ENCODE data around the gene TTC39B. TPM values are rescaled to one million over a fixed set of nuclear protein-coding genes. Genes with fewer than 3 reads are reported as not detected.

The TTC39B gene
- total RNA-seq, 2 experiments from 2014 or later: 0.06 TPM; not detected in 1

DNA sequence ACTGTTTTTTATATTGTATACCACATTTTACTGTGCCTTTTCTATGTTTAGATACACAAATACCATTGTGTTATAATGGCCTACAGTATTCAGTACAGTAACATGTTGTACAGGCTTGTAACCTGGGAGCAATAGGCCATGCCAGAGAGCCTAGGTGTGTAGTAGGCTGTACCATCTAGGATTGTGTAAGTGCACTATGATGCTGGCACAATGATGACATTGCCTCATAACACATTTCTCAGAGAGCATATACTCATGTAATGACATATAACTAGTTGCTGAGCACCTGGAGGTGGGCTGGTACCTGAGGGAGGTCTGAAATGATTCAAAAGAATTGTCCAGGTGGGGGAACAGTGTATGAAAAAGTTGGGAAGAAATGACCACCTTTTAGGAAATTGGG lies 13.9 kb downstream of the TTC39B start:
- intact Hi-C loops (cut with micrococcal nuclease; ENCODE audit: unreplicated experiment): no loop called here
- Histone ChIP-seq H3K9me2 (ENCODE audit: insufficient read depth, low read length) (no peaks in the 10 kb centered on the region), H3K4me1 (ENCODE audit: insufficient read depth, low read length, poor library complexity, severe bottlenecking) (no peaks in the 10 kb centered on the region), H3K4me3 (ENCODE audit: low read depth, low read length, poor library complexity, severe bottlenecking) (no peak overlapping the region), H3K4me2 (ENCODE audit: low read length) (no peak overlapping the region), H3K9me3 (ENCODE audit: low read length) (no peaks in the 10 kb centered on the region), H2AFZ (ENCODE audit: low read length) (no peak overlapping the region), H3K27ac (ENCODE audit: low read depth, low read length, poor library complexity, severe bottlenecking) (no peak overlapping the region), H4K20me1 (ENCODE audit: insufficient read depth, low read length) (no peaks in the 10 kb centered on the region), H3K36me3 (ENCODE audit: insufficient read depth, low read length) (no peaks in the 10 kb centered on the region), H3K79me2 (ENCODE audit: insufficient read depth, low read depth, low read length) (no peaks in the 10 kb centered on the region)
- ChIA-PET POLR2A (interaction anchor here (0.6 to 1.0 kb wide), 3 partner anchors 11 to 50 kb away, joined by 3 read pairs; no protein-coding TSS in a partner anchor), CTCF (ENCODE audit: unreplicated experiment) (no interaction called here)
- TF ChIP-seq, protein P1, sequence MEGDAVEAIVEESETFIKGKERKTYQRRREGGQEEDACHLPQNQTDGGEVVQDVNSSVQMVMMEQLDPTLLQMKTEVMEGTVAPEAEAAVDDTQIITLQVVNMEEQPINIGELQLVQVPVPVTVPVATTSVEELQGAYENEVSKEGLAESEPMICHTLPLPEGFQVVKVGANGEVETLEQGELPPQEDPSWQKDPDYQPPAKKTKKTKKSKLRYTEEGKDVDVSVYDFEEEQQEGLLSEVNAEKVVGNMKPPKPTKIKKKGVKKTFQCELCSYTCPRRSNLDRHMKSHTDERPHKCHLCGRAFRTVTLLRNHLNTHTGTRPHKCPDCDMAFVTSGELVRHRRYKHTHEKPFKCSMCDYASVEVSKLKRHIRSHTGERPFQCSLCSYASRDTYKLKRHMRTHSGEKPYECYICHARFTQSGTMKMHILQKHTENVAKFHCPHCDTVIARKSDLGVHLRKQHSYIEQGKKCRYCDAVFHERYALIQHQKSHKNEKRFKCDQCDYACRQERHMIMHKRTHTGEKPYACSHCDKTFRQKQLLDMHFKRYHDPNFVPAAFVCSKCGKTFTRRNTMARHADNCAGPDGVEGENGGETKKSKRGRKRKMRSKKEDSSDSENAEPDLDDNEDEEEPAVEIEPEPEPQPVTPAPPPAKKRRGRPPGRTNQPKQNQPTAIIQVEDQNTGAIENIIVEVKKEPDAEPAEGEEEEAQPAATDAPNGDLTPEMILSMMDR (conservative IDR thresholded peaks at IDR 0.05; ENCODE audit: low read length): no peak
- no peak for TF ChIP-seq EZH2phosphoT487 (IDR thresholded peaks at IDR 0.05; ENCODE audit: borderline replicate concordance, low read depth, low read length)
- DNase-seq (ENCODE audit: low spot score): no peak
- BruUV-seq (replicated peaks): no TSS peak

DNA sequence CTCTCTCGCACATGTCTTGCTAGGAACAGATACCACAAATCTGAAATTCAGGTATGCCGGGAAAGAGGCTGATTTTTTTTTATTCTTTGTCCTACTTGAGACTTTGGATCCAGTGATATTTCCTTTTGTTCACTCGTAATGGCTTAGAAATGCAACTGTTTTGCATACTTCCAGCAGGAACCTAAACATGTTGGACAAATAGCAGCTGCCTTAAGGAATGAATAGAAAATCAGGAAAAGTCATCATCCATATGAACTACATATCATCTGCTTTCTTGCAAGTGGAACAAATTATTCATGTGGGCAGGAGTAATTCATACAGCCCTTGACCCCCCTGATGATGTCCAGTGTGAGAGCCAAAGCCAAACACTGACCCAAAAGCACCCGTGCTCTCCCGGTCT lies 17.4 kb downstream of the TTC39B start:
- Histone ChIP-seq H3K27ac (ENCODE audit: low read depth, low read length, poor library complexity, severe bottlenecking) (no peak overlapping the region), H3K4me2 (ENCODE audit: low read length) (no peak overlapping the region), H3K9me3 (ENCODE audit: low read length) (no peaks in the 10 kb centered on the region), H3K36me3 (ENCODE audit: insufficient read depth, low read length) (no peaks in the 10 kb centered on the region), H3K4me3 (ENCODE audit: low read depth, low read length, poor library complexity, severe bottlenecking) (no peak overlapping the region), H4K20me1 (ENCODE audit: insufficient read depth, low read length) (no peaks in the 10 kb centered on the region), H3K79me2 (ENCODE audit: insufficient read depth, low read depth, low read length) (no peaks in the 10 kb centered on the region), H2AFZ (ENCODE audit: low read length) (no peak overlapping the region), H3K9me2 (ENCODE audit: insufficient read depth, low read length) (no peaks in the 10 kb centered on the region), H3K4me1 (ENCODE audit: insufficient read depth, low read length, poor library complexity, severe bottlenecking) (no peaks in the 10 kb centered on the region)
- intact Hi-C loops (cut with micrococcal nuclease; ENCODE audit: unreplicated experiment): no loop called here
- POLR2A ChIA-PET: no interaction called here
- CTCF ChIA-PET (ENCODE audit: unreplicated experiment): no interaction called here
- TF ChIP-seq, protein P1 (conservative IDR thresholded peaks at IDR 0.05; ENCODE audit: low read length): no peak
- no peak for TF ChIP-seq EZH2phosphoT487 (IDR thresholded peaks at IDR 0.05; ENCODE audit: borderline replicate concordance, low read depth, low read length)
- BruUV-seq (replicated peaks): no TSS peak
- no peak for DNase-seq (ENCODE audit: low spot score)

DNA sequence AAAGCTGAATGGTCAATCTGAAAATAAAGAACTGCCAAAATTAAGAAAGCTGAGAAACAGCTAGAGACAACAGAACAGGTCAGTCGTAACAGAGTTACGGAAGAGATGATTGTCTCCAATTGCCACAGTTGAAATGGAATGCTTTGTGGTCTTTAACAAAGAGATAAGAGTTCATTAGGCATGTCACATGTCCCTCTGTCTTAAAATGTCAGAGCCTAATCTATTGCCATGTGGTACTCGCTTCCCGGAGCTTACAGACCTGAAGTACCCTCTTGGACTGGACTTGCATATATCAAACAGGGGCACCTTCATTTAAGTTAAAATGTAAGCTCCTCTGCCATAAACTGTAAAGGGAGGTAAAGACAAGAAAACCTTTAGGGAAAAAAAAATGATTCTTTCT lies 19.7 kb downstream of the TTC39B start:
- Histone ChIP-seq H4K20me1 (ENCODE audit: insufficient read depth, low read length) (no peaks in the 10 kb centered on the region), H3K4me3 (ENCODE audit: low read depth, low read length, poor library complexity, severe bottlenecking) (no peak overlapping the region), H2AFZ (ENCODE audit: low read length) (no peak overlapping the region), H3K27ac (ENCODE audit: low read depth, low read length, poor library complexity, severe bottlenecking) (no peak overlapping the region), H3K36me3 (ENCODE audit: insufficient read depth, low read length) (no peaks in the 10 kb centered on the region), H3K4me1 (ENCODE audit: insufficient read depth, low read length, poor library complexity, severe bottlenecking) (no peaks in the 10 kb centered on the region), H3K79me2 (ENCODE audit: insufficient read depth, low read depth, low read length) (no peaks in the 10 kb centered on the region), H3K9me3 (ENCODE audit: low read length) (no peaks in the 10 kb centered on the region), H3K4me2 (ENCODE audit: low read length) (no peak overlapping the region), H3K9me2 (ENCODE audit: insufficient read depth, low read length) (no peaks in the 10 kb centered on the region)
- intact Hi-C loops (cut with micrococcal nuclease; ENCODE audit: unreplicated experiment): no loop called here
- no TSS peak for BruUV-seq (replicated peaks)
- DNase-seq (ENCODE audit: low spot score): no peak
- POLR2A ChIA-PET: interaction anchor here (1.2 kb wide), 1 partner anchor 9 kb away, joined by 3 read pairs; no protein-coding TSS in a partner anchor
- CTCF ChIA-PET (ENCODE audit: unreplicated experiment): no interaction called here
- TF ChIP-seq, protein P1 (conservative IDR thresholded peaks at IDR 0.05; ENCODE audit: low read length): no peak
- no peak for TF ChIP-seq EZH2phosphoT487 (IDR thresholded peaks at IDR 0.05; ENCODE audit: borderline replicate concordance, low read depth, low read length)

Data from OCI-LY7 (cell line).